HepG2 (cell line): ENCODE data around the gene KDM8. TPM values are rescaled to one million over a fixed set of nuclear protein-coding genes. Genes with fewer than 3 reads are reported as not detected.
"Not testable (repeated sequence)": the region's sequence is repeated elsewhere in the genome, so short reads cannot be mapped to it uniquely, and the experiment has no call there.

ENCODE experiments used
- ATAC-seq: fragments of 200-7000 bp; cut with Tn5 transposase; 3 replicates; pipeline ENCODE4 v1.9.1; 2020; ENCODE audit warnings: mild to moderate bottlenecking, moderate library complexity
- BruUV-seq: library from RNA; stranded (reverse); fragments of 400-500 nt; replicated peaks from 2 replicates; lab custom pipeline; 2021; lab: Mats Ljungman, UMichigan
- CTCF ChIA-PET: fragments of 300-600 bp; formaldehyde crosslinking; extraction: SDS; loops from one replicate; lab custom pipeline; 2021; ENCODE audit warnings: low total read pairs, inconsistent platforms, low intra/inter-chr PET ratio; lab: Yijun Ruan, JAX
- POLR2A ChIA-PET: fragments of 350-600 bp; sonication (Branson Sonifier 250); formaldehyde crosslinking; loops from one replicate; lab custom pipeline; 2020; ENCODE audit warnings: antibody characterized with exemption, inconsistent platforms; lab: Yijun Ruan, JAX
- DNase-seq: peaks from one replicate; pipeline ENCODE4 v3.0.0-alpha.2; 2015; ENCODE audit warnings: low spot score
- FAIRE-seq: peaks from 3 replicates; lab custom pipeline; 2011; peaks lifted over from hg19 to GRCh38; lab: Jason Lieb, UNC
- H2AFZ ChIP-seq: one replicate; pipeline ENCODE4 v1.6.1; 2011; ENCODE audit warnings: low read length, inconsistent platforms
- H3K27ac ChIP-seq: fragments of 300-600 bp; 3 replicates; pipeline ENCODE4 v1.8.0; 2011; ENCODE audit warnings: mixed run types, mild to moderate bottlenecking, mixed read lengths, low read length, inconsistent platforms; ENCODE audit not compliant: insufficient read depth; ENCODE audit errors: extremely low read length
- H3K27me3 ChIP-seq, 2 experiments: fragments of 200-600 bp in 1 of 2; 2 replicates in 1 of 2; 3 replicates in 1 of 2; pipeline versions ENCODE4 v1.6.0 to v1.8.0; 2011; ENCODE audit warnings: low read length in 2 of 2, mild to moderate bottlenecking in 2 of 2, moderate library complexity in 2 of 2, inconsistent platforms in 1 of 2; ENCODE audit not compliant: insufficient read depth in 2 of 2, control insufficient read depth in 1 of 2
- H3K36me3 ChIP-seq, 2 experiments: fragments of 200-600 bp in 1 of 2; replicated peaks in 1 of 2; 2 replicates in 1 of 2; 3 replicates in 1 of 2; pipeline versions ENCODE4 v1.5.1 to v1.8.0; 2011; ENCODE audit warnings: low read length in 2 of 2, inconsistent platforms in 1 of 2; ENCODE audit not compliant: insufficient read depth in 2 of 2, control insufficient read depth in 1 of 2
- H3K4me1 ChIP-seq: 2 replicates; pipeline ENCODE4 v1.5.1; 2012; ENCODE audit warnings: low read length, inconsistent platforms; ENCODE audit not compliant: insufficient read depth
- H3K4me2 ChIP-seq: 2 replicates; pipeline ENCODE4 v1.6.0; 2011; ENCODE audit warnings: low read depth, low read length, inconsistent platforms
- H3K4me3 ChIP-seq, 3 experiments: fragments of 200-600 bp in 1 of 3; sonication (generic), shearing (Covaris generic) in 1 of 3; replicated peaks in 1 of 3; 2 replicates each; pipeline ENCODE4 v1.5.1; 2011 to 2016; ENCODE audit warnings: low read length in 3 of 3, inconsistent platforms in 2 of 3, low read depth in 2 of 3, mild to moderate bottlenecking in 2 of 3, control low read depth in 1 of 3, mixed read lengths in 1 of 3; ENCODE audit not compliant: insufficient read depth in 1 of 3
- H3K79me2 ChIP-seq: one replicate; pipeline ENCODE4 v1.6.1; 2011; ENCODE audit warnings: low read length, inconsistent platforms; ENCODE audit not compliant: insufficient read depth
- H3K9ac ChIP-seq: 2 replicates; pipeline ENCODE4 v1.6.0; 2011; ENCODE audit warnings: mild to moderate bottlenecking, low read depth, low read length, inconsistent platforms; ENCODE audit not compliant: insufficient read depth
- H3K9me3 ChIP-seq: 2 replicates; pipeline ENCODE4 v1.5.1; 2012; ENCODE audit warnings: mild to moderate bottlenecking, low read length
- H4K20me1 ChIP-seq: 2 replicates; pipeline ENCODE4 v1.6.0; 2011; ENCODE audit warnings: inconsistent platforms, mild to moderate bottlenecking, low read length, moderate library complexity; ENCODE audit not compliant: insufficient read depth
- ATF7-NPFF ChIP-seq: sonication (generic); formaldehyde crosslinking; IDR thresholded peaks from 2 replicates; pipeline ENCODE4 v1.8.1; 2023; ENCODE audit warnings: mild to moderate bottlenecking, low read depth, missing genetic modification reagents, moderate library complexity
- GFI1 ChIP-seq: sonication (generic); formaldehyde crosslinking; IDR thresholded peaks from 2 replicates; pipeline ENCODE4 v1.5.0; 2020; ENCODE audit warnings: missing genetic modification reagents, mild to moderate bottlenecking, borderline replicate concordance
- HNRNPLL ChIP-seq: fragments of 200-400 bp; formaldehyde crosslinking; IDR thresholded peaks from 2 replicates; pipeline ENCODE4 v1.6.1; 2017; ENCODE audit warnings: mild to moderate bottlenecking, low read depth, low read length; ENCODE audit not compliant: poor library complexity, severe bottlenecking
- KAT2B ChIP-seq: fragments of 150-350 bp; IDR thresholded peaks from 2 replicates; pipeline ENCODE4 v1.6.1; 2014; ENCODE audit warnings: low read depth, low read length, borderline replicate concordance
- PITX1 ChIP-seq: sonication (generic); formaldehyde crosslinking; IDR thresholded peaks from 2 replicates; pipeline ENCODE4 v1.5.1; 2020; ENCODE audit warnings: mild to moderate bottlenecking, missing genetic modification reagents
- ZBTB21 ChIP-seq: sonication (generic); formaldehyde crosslinking; IDR thresholded peaks from 2 replicates; pipeline ENCODE4 v1.4.0; 2020; ENCODE audit warnings: missing genetic modification reagents
- ZFP41 ChIP-seq: sonication (generic); formaldehyde crosslinking; IDR thresholded peaks from 2 replicates; pipeline ENCODE4 v1.4.0; 2020; ENCODE audit warnings: mild to moderate bottlenecking, missing genetic modification reagents, borderline replicate concordance
- WGBS: methylation state at CpG from one replicate; pipeline ENCODE4 v1.1.6; 2017; ENCODE audit warnings: low lambda C conversion rate; 5-methylcytosine and 5-hydroxymethylcytosine counted together
- in situ Hi-C: cut with HindIII; loops from 2 replicates; pipeline ENCODE4 v1.10.0; 2017; ENCODE audit warnings: low pct_unique_long_range_greater_than_20kb; ENCODE audit not compliant: extremely low pct_ligation_motif_present
- intact Hi-C: fragments of 100-400 bp; cut with micrococcal nuclease; formaldehyde crosslinking; loops from one replicate; pipeline ENCODE4 v1.10.0; 2022; ENCODE audit not compliant: unreplicated experiment
- polyA plus RNA-seq, 8 experiments: library from polyadenylated mRNA; depleted of rRNA in 3 of 8; stranded (reverse) in 7 of 8; unstranded in 1 of 8; fragments of >200 nt; fragmentation: Illumina TruSeq in 4 of 8; extraction: Trizol in 4 of 8; gene quantifications; 2 replicates each; pipeline versions ENCODE4 v1.2.1 to v1.2.3, GENCODE V29; 2011 to 2016; ENCODE audit warnings: low read depth in 4 of 8, missing spikeins in 1 of 8, mixed read lengths in 1 of 8; ENCODE audit not compliant: insufficient read depth in 1 of 8
- total RNA-seq, 5 experiments: library from RNA; depleted of rRNA; stranded (reverse); fragments of >200 nt; fragmentation: Illumina TruSeq; extraction: Trizol; gene quantifications; 2 replicates each; pipeline ENCODE4 v1.2.3, GENCODE V29; 2016; ENCODE audit warnings: low read depth in 1 of 5

Gene KDM8
- total and polyA plus RNA-seq, 2 of the 13 experiments (the other 11 are each of a cell fraction or from before 2014, with no cell fraction given): 3.3 to 8.6 TPM

DNA sequence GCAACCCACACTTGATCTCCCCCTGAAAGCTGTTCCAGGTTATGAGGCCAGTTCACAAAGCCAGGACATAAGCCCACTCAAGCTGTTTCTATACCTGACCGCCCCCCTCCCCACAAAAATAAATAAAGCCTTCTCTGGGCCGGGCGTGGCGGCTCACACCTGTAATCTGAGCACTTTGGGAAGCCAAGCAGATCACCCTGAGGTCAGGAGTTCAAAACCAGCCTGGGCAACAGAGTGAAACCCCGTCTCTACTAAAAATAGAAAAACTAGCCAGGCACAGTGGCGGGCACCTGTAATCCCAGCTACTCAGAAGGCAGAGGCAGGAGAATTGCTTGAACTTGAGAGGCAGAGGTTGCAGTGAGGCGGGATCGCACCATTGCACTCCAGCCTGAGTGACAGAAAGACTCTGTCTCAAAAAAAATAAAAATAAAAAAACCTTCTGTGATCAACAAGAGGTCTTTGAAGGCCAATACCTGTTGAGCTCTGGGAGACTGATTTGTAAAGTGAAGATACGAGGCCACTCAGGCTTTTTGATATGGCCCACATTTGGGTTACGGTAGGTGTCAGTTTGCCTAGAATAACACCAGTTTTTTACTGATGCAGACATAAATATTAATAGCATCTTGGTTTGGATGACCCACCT, 2.2 kb downstream of the KDM8 start:
- H3K27me3 ChIP-seq: no peaks in the 10 kb centered on the region; a peak in 1 of 5 replicates
- no peak overlapping the region for H3K4me2 ChIP-seq
- DNase-seq: no peak
- FAIRE-seq: no peak
- in situ Hi-C loops: no loop called here
- peaks cover 0 to 3% of the 10 kb centered on the region in 2 experiments; a peak in 3 of 5 replicates for H3K36me3 ChIP-seq
- no peak overlapping the region for H3K27ac ChIP-seq
- H3K79me2 ChIP-seq: peaks cover 5% of the 10 kb centered on the region
- intact Hi-C loops: loop anchor here (2.0 kb wide), 1 partner anchor 65 kb away; no protein-coding TSS in a partner anchor
- no TSS peak for BruUV-seq
- WGBS: 95% methylated on average over 10 of the region's 10 CpGs
- peaks cover 43% of the 10 kb centered on the region for H3K4me1 ChIP-seq
- H3K9me3 ChIP-seq: no peaks in the 10 kb centered on the region
- H3K4me3 ChIP-seq: no peak overlapping the region
- CTCF ChIA-PET: no interaction called here
- no peak for ATAC-seq
- peak overlapping the region; percentile 10; the same call in 1 of the 2 replicates for H3K9ac ChIP-seq
- no peak overlapping the region for H2AFZ ChIP-seq
- H4K20me1 ChIP-seq: no peaks in the 10 kb centered on the region
- POLR2A ChIA-PET: interaction anchor here (2.1 kb wide), 1 partner anchor 17 kb away, joined by 34 read pairs; no protein-coding TSS in a partner anchor
- no peak for TF ChIP-seq ZBTB21 (CRISPR knock-in tag)
- TF ChIP-seq GFI1 (CRISPR knock-in tag): no peak
- TF ChIP-seq KAT2B: no peak
- no peak for TF ChIP-seq ZFP41 (CRISPR knock-in tag)
- no peak for TF ChIP-seq HNRNPLL
- TF ChIP-seq ATF7-NPFF: no peak
- TF ChIP-seq PITX1: no peak
- TF ChIP-seq, all 625 proteins: peak for 0

DNA sequence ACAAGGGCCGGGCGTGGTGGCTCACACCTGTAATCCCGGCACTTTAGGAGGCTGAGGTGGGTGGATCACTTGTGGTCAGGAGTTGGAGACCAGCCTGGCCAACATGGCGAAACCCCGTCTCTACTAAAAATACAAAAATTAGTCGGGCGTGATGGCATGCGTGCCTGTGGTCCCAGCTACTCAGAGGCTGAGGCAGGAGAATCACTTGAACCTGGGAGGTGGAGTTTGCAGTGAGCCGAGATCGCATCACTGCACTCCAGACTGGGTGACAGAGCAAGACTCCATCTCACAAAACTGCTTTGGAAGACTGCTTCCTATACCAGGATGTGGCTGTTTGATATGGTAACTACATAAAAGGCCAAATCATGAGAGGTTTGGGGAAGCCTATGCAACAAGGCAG, 3.8 kb downstream of the KDM8 start:
- FAIRE-seq, BruUV-seq, ATAC-seq, H3K4me2 ChIP-seq, CTCF ChIA-PET, H4K20me1 ChIP-seq, H3K9ac ChIP-seq, H3K9me3 ChIP-seq, POLR2A ChIA-PET, H2AFZ ChIP-seq, H3K36me3 ChIP-seq, DNase-seq, intact Hi-C loops, H3K4me3 ChIP-seq, H3K27ac ChIP-seq, H3K79me2 ChIP-seq, in situ Hi-C loops, H3K27me3 ChIP-seq: not testable (repeated sequence)
- peaks cover 38% of the 10 kb centered on the region for H3K4me1 ChIP-seq
- WGBS: 98% methylated on average over 10 of the region's 10 CpGs
